GM13977 (cell line): ENCODE measurements around the gene GPAM.

Experiments used
- DNase-seq: peaks from one replicate; pipeline ENCODE4 v3.0.0; 2012; ENCODE audit warnings: low spot score
- in situ Hi-C: fragments of 300-500 bp; cut with MboI; formaldehyde crosslinking; loops from one replicate; pipeline ENCODE4 v1.12.0; 2022; ENCODE audit warnings: low sequenced_read_pairs, low pct_unique_long_range_greater_than_20kb, mixed read lengths, inconsistent platforms; ENCODE audit not compliant: unreplicated experiment
- TF ChIP-seq, protein P1 (sequence below): IDR thresholded peaks from 2 replicates; pipeline ENCODE4 v1.5.1; 2012; ENCODE audit warnings: mild to moderate bottlenecking, control low read depth; ENCODE audit not compliant: insufficient read depth; ENCODE audit errors: extremely low read depth, missing control alignments

Gene GPAM

DNA sequence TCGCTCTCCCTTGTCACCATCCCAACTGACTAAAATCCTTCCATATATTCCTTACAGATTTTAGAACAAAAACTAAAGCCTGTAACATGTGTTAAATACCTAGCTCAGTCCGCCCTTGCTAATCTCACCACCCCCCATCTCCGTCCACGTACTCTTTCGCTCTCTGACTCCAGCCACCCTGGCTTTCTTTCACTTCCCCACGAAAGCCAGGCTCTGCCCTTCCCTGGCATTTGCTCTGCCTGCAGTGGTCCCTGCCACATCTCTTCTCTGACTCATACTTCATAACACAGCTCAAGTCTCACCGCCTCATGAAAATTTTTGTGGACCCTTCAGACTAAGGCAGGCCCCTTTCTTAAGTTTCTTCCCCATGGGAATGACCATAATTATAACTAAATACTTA is 11.7 kb upstream of the GPAM start:
- TF ChIP-seq, protein P1, sequence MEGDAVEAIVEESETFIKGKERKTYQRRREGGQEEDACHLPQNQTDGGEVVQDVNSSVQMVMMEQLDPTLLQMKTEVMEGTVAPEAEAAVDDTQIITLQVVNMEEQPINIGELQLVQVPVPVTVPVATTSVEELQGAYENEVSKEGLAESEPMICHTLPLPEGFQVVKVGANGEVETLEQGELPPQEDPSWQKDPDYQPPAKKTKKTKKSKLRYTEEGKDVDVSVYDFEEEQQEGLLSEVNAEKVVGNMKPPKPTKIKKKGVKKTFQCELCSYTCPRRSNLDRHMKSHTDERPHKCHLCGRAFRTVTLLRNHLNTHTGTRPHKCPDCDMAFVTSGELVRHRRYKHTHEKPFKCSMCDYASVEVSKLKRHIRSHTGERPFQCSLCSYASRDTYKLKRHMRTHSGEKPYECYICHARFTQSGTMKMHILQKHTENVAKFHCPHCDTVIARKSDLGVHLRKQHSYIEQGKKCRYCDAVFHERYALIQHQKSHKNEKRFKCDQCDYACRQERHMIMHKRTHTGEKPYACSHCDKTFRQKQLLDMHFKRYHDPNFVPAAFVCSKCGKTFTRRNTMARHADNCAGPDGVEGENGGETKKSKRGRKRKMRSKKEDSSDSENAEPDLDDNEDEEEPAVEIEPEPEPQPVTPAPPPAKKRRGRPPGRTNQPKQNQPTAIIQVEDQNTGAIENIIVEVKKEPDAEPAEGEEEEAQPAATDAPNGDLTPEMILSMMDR: no peak
- no peak for DNase-seq
- in situ Hi-C loops: loop anchor here (25.0 kb wide), 1 partner anchor 242 kb away; the partner anchor contains the start of genes VTI1A and ZDHHC6

DNA sequence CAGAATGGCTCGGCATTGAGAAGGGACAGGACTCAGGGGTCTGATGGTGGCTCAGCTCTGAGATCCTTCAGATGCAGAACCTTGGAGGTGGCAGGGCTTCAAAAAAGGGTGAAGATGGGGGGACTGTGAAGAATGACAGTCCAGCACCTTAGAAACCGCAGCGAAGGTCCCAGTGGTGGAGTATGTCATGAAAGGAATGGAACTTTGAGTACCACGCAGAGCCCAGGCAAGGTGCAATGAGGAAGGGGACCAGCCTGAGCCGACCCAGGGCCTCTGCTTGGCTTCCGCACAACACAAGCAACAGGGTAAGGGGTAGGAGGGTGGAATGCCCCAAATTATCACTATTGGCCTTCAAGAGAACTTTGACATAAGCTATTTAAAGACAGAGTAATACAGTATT is 8.2 kb upstream of the GPAM start:
- in situ Hi-C loops: loop anchor here (25.0 kb wide), 1 partner anchor 246 kb away; the partner anchor contains the start of genes VTI1A and ZDHHC6
- TF ChIP-seq, protein P1: no peak
- DNase-seq: no peak

DNA sequence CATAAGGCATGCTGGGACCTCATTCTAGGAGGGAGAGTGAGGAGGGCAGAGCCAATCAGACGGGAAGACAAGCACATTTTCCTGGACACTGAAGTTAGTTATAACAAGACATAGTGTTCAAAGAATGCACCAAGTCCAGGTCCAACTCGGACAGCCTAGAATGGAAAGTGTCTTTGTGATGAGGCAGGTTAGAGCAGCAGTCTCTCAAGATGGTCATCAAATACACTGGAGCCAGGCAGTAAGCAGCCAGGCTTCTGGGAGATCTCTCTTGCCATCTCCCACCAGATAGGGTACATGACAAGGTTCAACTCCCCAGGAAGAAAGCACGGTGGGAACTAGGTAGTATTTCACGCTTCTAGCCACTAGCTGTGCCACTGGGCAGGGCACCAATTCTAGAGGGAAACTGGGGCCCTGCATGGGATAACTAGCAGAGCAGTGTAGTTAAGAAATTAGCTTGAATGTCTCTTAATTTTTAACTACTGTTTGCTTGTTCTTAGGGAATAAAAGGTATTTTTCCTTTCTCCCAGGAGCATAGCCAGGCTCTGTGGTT is 7.6 kb upstream of the GPAM start:
- in situ Hi-C loops: loop anchor here (25.0 kb wide), 1 partner anchor 246 kb away; the partner anchor contains the start of genes VTI1A and ZDHHC6
- DNase-seq: no peak
- TF ChIP-seq, protein P1: no peak

DNA sequence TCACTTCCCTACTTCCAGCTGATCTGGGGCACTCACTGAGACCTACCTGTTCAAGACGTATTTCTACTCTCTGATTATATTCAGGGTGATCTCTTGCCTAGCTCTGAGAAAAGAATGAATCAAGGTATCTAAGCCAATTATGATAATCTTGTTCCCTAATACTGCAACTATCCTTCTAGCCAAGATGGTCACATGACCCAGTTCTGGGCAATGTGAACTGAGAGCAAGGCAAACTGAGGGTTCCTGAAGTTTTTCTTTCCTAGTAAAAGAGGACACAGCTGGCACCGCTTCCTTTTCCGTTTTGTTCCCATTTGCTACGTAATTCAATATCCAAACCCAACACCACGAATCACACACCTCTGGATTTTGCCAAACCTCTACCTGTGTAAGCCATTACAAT is 5.9 kb upstream of the GPAM start:
- no peak for DNase-seq
- TF ChIP-seq, protein P1: no peak
- in situ Hi-C loops: loop anchor here (25.0 kb wide), 1 partner anchor 248 kb away; the partner anchor contains the start of genes VTI1A and ZDHHC6

DNA sequence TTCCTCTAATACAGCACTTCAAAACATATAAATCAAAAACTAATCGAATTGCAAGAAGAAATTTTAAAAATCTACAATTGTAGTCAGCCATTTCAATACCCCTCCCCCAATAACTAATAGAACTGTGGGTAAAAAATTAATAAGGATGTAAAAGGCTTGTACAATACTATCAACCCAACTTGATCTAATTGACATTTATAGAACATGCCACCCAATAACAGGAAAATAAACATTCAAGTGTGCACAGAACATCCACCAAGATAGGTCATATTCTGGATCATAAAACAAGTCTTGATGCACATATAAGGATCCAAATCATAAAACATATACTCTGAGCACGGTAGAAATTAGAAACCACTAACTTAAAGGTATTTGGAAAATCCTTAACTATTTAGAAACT is 4.0 kb upstream of the GPAM start:
- no peak for DNase-seq
- in situ Hi-C loops: loop anchor here (25.0 kb wide), 1 partner anchor 250 kb away; the partner anchor contains the start of genes VTI1A and ZDHHC6
- TF ChIP-seq, protein P1: no peak

DNA sequence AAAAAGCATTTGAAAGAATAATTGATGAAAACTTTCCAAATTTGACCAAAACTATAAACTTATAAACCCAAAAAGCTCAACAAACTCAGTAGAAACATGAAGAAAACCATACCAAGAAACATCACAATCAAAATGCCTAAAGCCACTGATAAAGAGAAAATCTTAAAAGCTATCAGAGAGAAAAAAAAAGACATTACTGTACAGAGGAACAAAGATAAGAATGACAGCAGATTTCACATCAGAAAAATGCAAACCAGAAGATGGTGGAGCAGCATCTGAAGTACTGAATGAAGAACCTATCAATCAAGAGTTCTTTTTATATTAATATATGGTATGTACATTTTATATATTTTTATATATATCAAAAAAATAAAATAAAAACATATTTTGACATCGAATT is 2.4 kb upstream of the GPAM start:
- in situ Hi-C loops: loop anchor here (25.0 kb wide), 1 partner anchor 251 kb away; the partner anchor contains the start of genes VTI1A and ZDHHC6
- TF ChIP-seq, protein P1: no peak
- DNase-seq: no peak
